Ureter (tissue), 1 donor: ENCODE results near the gene FGFBP1. TPM values are rescaled to one million over a fixed set of nuclear protein-coding genes. Genes with fewer than 3 reads are reported as not detected.

ENCODE experiments used
- DNase-seq: peaks from one replicate; pipeline ENCODE4 v3.0.0-alpha.2; 2020; ENCODE audit warnings: low spot score
- total RNA-seq: library from RNA; stranded (reverse); gene quantifications from one replicate; pipeline ENCODE4 v1.2.4, GENCODE V29; 2023
- donor health status: DM: yes; HTN: yes; CAD: no.

Gene FGFBP1
- not detected for total RNA-seq

DNA sequence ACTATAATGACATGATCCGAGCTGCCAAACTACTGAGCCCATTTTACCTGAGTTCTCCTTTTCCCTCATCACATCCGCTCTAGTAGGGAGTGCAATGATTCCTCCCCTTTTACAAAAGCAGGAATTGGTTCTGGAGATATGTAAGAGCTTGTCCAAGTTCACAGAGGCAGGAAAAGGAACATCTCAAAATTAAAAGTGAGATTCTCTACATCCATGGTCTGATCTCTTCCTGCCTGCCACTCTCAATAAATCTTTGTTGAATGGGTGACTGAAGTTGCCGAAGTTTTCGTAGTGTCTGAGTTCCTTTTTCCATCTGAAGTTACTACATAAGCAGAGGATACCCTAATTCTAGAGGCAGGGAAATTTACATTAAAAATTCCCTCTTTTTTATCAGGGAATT lies at the start of gene FGFBP1:
Gene FGFBP1, minus strand, starts transcription at position 101 of the 400 bp plus-strand sequence. CDS start 2,108 bp downstream, outside the sequence.
- DNase-seq = no peak

DNA sequence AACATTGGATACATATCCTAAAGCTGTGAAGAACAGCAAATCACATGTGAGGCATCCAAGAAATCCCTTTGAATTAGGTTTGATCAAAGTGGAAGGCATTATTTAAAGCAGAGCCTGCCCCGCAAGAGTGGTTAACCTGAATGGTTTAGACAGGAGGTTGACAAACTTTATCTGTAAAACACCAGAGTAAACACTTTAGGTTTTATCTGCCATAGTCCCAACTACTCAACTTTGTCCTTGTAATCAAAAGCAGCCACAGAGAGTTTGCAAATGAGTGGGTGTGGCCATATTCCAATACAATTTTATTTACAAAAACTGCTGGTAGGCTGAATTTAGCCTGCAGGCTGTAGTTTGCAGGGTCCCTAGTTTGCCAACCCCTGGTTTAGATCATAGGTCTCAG lies 49.7 kb upstream of the FGFBP1 start:
- no peak for DNase-seq

DNA sequence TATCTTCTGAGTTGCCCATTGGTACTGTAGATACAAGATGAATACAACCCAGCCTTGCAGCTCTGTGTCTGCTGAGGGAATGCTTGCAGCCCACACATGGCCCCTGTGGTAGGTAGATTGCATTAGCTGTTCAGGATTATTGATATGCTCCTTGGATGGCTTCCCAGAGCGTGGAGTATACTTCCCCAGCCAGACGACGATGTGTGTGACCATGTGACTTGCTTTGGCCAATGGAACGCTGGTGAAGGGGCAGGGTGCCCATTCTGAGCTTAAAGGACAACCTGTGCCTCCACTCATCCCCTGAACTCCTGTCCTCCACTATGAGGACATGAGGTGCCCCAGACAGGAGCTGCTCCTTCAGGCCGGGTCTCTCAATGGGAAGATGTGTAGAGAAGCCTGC lies 48.4 kb upstream of the FGFBP1 start:
- no peak for DNase-seq

DNA sequence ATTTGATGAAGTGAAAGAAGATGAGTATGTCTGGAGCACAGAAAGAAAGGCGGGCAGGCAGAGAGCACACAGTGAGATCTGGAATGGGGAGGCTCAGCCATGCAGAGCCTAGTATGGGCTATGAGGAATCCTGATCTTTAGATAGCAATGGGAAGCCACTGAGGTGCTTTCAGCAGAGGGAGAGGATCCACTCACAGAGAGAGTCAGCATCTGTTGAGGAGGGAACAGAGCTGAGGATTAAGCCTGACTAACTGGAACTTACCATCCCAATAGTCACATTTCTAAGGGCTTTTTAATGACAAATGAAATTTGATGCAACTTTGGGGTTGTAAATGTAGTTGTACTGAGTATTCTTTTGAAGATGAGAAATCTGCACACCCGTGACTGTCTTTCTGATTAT lies 45.1 kb upstream of the FGFBP1 start:
- DNase-seq = no peak

DNA sequence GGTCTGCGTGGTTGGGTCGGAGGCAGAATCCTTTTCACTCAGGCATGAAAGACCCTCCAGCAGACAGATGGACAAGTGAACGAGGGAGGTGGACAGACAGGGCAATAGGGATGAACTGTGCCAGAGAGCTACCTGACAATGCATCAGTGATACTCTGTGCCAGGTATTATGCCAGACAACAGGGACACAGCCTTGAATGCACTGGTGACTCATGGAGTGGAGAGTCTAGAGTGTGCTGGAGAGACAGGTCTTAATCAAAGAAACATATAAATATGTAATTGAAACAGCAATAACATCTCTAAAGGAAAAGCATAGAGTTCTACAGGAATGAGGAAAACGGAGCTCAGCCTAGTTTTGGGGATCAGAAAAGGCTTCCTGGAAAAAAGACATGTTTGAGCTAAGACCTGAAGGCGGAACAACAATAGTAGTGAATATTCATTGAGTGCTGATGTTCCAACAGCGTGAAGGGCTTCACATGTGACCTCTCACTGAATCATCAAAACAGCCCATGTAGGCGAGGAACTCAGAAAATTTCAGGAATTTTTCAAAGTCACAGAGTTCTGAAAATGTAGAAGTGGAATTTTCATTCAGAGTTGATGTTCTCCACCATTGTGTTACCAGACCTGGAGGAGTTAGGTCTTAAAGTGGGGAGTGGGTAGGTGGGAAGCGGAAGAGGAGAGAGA lies 44.4 kb upstream of the FGFBP1 start:
- no peak for DNase-seq

DNA sequence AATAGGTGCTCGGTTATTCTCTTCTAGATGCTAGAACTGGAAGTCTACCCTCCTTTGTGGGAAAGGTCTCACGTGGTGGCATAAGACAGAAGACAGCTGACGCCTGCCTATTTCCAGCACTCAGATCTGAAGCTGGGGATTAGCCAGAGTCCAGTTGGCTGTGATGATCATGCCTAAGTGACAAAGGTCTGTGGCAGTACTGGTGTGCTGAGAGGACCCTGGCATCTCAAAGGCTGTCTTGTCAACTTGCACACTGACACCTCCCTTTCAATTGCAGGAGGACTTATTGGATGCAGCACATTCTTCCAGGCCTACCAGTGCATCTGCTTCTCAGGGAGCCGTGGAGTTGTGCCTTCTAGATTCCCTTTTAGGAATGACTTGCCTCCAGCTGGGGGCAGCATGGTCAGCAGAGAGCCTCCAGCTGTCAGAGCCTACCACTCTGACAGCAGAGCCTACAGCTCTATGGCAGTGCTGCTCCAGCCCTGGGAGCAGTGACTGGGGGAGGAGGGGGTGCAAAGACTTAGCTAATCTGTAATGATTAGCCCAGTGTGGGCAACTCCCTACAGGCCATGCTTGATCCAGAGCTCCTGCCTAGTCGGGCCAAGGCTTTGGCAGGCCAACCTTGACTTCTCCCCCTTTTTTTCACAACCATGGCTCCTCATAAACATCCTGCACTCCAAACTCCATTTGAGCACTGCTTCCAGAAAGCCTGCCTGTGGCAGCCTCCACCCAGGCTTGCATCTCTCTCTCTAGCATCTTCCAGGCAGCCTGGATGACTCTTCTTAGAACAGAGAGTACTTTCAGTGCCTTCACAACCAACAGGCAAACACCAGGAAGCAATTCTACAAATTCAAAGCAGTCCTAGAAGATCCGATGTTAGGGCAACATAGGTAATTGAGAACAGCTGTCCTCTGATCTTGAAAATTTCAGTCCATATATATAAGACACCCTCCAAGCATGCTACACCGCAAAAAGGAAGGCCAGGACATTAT lies 38.2 kb upstream of the FGFBP1 start:
- no peak for DNase-seq

DNA sequence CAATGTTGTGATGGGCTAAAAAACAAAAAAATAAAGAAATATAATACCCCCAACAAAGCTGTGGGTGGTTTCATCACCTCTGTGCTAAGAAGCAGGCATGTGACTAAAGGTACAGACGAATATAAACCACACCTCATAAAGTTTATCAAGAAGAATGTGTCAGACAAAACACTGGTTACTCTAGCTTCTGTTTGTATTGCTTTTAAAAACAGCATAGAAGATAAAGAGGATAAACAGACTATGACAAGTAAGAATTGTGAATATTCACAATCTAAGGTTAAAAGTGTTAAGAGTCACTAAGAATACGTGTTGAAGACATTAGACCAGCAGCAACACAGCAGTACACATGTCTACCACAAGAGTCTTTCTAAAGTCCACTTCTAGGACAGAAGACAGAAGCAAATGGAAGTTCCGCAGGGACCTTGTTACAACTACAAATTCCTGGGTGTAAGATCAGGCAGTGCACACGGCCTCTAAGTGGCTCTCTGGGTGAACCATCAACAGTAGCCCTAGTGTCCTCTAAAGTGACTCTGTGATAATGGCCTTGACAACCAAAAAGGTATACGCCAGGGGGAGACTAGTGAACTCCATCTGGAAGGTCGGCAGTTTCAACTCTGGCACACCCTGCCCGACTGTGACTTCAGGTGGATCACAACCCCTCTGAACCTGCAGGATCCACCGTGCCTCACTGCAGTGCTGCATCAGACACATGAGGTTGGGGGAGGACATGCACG lies 32.7 kb upstream of the FGFBP1 start:
- DNase-seq = no peak

DNA sequence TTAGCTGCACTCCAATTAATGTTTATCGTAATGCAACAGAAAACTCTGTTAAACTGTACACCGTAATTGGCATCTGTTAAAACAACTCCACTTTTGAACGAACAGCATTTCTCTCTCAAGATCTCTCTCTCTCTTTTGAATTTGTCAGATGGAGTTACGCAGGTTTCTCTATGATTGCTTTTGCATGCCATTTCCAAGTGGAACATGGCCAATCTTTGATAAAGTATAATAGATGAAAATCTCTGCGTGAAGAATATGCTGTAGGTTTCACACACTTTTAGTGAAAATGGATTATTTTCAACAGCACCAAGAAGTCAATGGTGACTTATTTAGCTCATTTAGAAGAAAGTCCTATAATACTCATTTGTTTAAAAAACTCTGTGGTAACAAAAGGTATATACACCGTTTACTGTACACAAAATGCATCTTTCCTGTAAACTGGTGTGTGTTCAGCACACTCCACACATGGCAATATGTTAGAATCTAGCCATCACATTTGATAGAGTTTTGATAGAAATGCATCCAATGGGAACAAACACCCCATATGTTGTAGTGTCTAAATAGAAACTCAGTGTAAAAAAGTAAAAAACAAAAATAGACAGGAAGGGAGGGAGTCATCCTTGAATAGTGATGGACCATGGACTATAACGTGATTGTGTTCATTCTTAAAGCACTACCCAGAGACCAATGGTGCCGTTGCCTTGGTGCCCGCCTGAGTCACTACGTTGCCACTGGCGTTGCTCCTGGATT lies 30.2 kb upstream of the FGFBP1 start:
- no peak for DNase-seq

DNA sequence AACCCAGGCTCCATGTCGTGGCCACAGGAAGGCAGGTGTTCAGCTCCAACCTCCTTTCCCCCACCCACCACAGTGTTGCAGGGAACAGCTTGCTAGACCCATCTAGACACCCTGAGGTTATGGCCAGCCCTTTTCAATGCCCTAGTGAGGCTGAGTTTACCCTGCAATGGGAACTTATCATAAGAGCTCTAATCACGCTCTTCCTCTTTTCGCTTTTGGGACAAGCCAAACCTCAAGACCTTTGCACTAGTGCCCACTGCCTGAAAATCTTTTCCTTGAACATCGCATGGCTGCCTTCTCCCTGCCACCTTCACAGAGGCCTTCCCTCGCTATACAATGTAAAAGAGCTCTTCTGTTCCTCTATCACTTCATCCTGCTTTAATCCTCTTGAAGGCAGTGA lies 26.8 kb upstream of the FGFBP1 start:
- no peak for DNase-seq

DNA sequence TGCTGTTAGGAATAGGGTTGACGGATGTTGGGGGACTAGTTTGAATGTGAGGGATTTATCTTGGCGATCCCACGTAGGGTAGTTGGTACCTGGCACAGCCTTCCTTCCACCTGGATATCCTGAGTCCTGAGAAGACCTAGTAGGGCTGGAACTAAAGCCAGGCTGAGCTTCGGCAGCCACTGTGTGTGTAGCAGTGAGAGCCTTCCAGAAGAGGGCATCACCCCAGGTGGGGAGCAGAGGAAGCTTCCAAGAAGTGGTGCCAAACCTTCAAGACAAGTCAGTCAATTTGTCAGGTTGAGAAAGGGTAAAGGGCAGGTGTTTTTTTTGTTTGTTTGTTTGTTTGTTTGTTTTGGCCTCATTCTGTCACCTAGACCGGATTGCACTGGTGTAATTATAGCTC lies 25.6 kb upstream of the FGFBP1 start:
- no peak for DNase-seq

DNA sequence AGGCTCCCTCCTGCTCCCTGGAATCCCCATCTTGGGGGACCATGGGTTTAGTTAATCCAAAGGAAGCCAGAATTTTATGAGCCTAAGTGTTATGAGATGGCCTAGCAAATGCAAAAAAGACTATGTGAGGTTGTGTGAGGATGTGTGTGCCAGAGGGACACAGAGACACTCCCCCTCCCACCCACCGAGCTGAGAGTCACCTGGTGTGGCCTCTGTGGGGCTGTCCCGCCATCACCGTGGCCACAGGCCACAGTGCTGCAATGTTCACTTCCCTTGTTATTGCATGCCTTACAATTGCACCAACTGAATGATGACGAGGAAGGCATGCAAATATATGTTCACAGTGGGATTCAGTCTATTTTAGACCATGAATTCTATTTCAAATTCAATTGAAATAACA lies 25.0 kb upstream of the FGFBP1 start:
- DNase-seq = no peak

DNA sequence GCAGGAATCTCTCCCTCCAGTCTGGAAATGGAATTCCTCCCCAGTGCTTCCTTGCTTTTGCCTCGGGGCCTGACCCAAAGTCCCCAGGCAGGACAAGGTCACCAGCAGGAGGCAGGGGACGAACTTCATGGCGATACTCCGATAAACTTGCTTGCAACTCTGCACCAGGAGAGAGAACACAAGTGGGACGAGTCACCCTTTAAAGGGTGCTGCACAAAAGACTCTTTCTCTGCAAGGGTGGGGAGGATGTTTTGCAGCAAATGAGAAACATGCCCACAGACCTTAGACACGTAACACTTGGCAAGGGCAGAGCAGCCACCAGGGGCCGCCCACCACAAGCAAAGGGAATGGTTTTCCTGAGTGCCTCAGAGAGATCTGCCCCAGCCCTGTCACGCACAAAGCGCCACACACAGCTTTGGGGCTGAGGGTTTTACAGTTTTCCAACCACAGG lies 24.5 kb upstream of the FGFBP1 start, which contains the start of gene FGFBP2:
Gene FGFBP2, minus strand, starts transcription at position 175 of the 451 bp plus-strand sequence. Its CDS starts 46 bp downstream, at position 129.
- DNase-seq = peak; percentile 51

DNA sequence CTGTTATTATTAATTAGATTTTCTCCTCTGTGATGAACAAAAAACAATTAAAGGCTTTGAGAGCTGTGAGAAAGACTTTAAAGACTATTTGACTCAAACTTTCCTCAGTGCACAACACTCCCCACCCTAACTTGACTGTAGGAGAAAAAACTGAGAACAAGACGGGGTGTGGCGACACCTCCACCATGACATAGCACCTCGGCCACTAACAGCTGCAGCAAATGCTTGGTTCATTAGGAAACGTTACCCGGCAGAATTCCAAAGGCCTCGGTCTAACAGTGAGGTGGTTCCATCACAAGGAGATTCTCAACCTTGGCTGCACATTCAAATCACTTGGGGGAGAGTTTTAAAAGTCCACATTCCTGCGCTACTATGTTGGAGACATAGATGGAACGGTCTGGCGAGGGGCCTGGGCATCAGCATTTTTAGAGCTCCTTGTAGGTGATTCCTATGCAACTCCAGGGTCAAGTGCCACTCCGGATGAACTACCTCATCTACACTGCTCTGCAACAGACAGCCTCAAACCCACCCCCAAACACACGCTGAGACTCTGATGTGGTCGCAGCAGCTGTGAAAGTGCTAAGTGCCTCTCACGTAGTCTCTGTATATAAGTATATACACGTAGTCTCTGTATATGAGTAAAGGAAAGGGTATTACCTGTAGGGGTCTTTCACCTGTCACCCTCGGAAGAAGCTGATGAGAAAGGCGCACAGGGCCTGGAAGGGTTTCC lies 23.4 kb upstream of the FGFBP1 start:
- no peak for DNase-seq

DNA sequence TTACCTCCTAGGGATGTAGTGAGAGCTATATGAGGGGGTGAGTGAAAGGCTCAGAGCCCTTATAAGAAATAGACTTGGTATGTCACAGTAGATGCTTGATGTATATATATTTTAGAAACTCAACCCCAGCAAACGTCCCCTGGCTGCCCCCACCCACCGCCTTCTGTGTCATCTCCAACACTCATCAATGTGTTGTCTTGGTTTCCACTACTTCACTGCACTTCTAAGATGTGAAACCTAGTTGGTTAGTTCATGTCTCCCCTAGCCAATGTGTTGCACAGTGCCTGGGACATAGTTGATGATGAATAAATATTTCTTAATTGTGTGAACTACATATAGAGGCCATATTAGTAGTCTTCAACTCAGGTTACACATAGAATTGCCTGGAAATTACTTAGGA lies 20.0 kb upstream of the FGFBP1 start:
- no peak for DNase-seq

DNA sequence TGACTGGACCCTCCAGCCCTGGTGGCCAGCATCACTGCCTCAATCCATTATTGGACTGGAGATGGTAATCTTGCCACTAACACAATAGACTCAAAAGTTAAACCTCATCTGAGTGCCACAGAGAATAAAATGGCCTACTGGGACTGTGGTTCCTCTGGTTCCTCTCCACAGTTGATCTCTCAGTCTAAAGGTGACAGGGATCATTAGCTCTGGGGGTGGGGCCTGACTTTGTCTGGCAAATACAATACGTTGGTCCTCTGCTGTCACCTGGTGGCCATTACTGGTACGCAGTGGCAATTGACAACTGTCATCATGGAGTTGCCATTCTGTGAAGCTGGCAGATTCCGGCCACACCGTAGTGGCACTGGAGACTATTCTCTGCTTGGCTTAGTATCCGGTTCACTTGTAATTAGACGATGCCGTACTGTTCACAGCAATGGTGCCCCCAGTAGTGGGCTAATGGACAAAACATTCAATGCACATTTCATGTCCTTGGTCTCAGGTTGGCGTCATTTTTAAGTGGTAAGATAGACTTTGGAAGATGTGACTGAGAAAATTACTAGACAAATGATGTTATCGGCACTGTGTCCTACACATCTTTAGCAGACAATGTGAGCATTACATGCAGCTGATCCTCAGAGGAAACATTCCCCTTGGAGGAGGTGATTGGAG lies 17.8 kb upstream of the FGFBP1 start:
- peak; percentile 78 for DNase-seq

DNA sequence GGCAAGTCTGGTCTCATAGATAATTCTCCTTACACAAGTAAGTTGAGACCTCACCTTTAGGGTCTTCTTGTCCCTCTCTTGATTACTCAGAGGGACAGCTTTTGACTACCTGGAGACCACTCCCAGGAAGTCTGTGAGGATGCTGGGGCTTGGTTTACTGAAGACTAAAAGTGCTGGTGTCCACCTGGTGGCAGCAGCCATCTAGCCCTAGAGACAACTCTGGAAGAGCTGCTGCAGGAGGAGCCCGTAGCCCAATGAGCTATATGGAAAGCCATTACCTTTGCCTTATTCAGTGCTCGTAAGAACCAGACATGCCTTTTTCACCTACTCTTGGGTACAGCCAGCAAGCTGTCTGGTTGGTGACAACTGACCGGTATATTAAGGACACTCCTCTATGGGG lies 17.1 kb upstream of the FGFBP1 start:
- DNase-seq = no peak

DNA sequence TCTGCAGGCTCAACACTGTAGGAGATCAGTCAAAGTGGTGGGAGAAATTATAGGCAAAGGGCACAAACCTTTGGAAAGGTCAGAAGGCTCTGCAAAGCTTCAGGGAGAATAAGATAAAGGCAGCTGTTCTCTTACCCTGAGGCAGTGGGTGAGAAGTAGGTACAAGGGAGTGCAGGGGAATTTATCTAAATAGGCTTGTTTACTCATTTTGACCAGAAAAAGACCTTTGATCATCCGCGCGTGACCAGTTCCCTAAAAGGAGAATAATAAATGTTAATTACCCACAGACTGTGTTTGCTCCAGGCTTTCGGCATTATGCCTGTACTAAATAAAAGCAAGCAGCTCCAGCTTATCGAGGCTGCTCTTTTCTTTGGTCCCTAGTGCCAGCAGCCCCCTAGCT lies 15.1 kb upstream of the FGFBP1 start:
- DNase-seq = no peak

DNA sequence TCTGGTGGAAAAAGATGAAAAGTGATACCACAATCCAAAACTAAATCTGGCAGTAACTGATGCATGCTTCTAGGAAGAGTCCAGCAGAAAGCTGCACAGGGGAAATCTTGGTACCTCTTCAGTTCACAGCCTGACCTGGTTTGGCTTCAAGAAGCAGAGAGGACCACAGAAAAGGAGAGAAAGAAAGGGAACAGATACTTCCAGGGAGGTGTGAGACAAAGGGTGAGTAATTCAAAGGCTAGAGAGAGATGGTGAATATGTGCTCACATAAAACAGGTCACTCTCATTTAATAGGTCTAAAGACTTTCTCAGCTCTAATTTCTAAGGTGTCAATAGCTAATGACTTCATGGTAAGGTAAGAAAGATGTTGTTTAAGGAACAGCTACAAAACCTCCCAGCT lies 13.2 kb upstream of the FGFBP1 start:
- no peak for DNase-seq

DNA sequence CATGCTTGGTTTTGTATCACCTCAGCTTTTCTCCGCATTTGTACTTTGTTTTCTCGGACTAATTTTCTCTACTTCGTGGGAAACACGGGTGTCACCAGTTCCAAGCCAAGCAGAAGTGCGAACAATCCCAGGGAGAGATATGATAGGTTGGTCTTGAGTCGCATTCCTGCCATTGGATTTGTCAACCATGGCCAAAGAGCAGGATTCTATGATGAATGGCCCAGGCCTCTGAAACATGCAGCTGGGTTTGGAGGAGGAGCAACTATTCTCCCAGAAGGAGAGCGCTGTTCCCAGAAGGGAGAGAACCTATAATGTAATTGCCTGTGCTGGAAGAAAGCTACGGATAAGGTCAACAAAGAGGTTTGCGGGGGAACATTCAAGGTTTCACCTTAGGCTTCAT lies 10.3 kb upstream of the FGFBP1 start:
- DNase-seq = no peak

DNA sequence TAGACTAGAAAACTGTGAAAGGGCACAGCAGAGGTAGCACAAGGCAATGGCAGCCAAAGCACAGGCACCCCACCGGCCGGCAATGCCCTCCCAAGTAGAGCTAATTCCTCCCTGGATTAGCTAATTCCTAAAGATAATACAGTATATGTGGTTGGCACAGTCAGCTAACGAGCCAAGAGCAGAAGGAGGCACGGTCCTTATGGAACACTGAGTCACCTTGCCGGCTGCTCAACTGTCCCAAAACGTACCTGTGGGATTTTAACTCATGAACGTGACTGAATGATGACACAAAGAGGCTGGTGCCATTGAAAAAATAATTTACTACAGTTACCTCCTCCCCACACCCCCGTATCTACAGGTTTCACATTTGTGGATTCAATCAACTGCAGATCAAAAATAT lies 9.1 kb upstream of the FGFBP1 start:
- DNase-seq = no peak
